Smooth muscle cell (in vitro differentiated cells): Measurements from ENCODE around the gene RRM1. TPM values are rescaled to one million over a fixed set of nuclear protein-coding genes. Genes with fewer than 3 reads are reported as not detected.
"Not testable (repeated sequence)": the region's sequence is repeated elsewhere in the genome, so short reads cannot be mapped to it uniquely, and the experiment has no call there.

Source experiments
- DNase-seq: peaks from one replicate; lab custom pipeline; 2025; ENCODE audit not compliant: unreplicated experiment; lab: John Stamatoyannopoulos, UW
- H2AFZ ChIP-seq: fragments of 200-600 bp; sonication (generic); 2 replicates; pipeline ENCODE4 v1.6.0; 2016; ENCODE audit warnings: antibody characterized with exemption, low read depth, mild to moderate bottlenecking
- H3F3A ChIP-seq: fragments of 200-600 bp; sonication (generic); 2 replicates; pipeline ENCODE4 v1.6.0; 2017; ENCODE audit warnings: antibody characterized with exemption, low read depth
- H3K27ac ChIP-seq: fragments of 200-600 bp; sonication (generic); 2 replicates; pipeline ENCODE4 v1.5.1; 2016; ENCODE audit warnings: low read depth, mild to moderate bottlenecking
- H3K27me3 ChIP-seq: fragments of 200-600 bp; sonication (generic); 2 replicates; pipeline ENCODE4 v1.6.1; 2016; ENCODE audit warnings: low read depth, mild to moderate bottlenecking
- H3K36me3 ChIP-seq: fragments of 200-600 bp; sonication (generic); 2 replicates; pipeline ENCODE4 v1.5.1; 2016; ENCODE audit warnings: low read depth
- H3K4me1 ChIP-seq: fragments of 200-600 bp; sonication (generic); 2 replicates; pipeline ENCODE4 v1.5.1; 2016; ENCODE audit warnings: low read depth
- H3K4me2 ChIP-seq: fragments of 200-600 bp; sonication (generic); 2 replicates; pipeline ENCODE4 v1.6.0; 2016; ENCODE audit warnings: mild to moderate bottlenecking
- H3K4me3 ChIP-seq: fragments of 200-600 bp; sonication (generic); 2 replicates; pipeline ENCODE4 v1.5.1; 2016; ENCODE audit warnings: mild to moderate bottlenecking
- H3K79me2 ChIP-seq: fragments of 200-600 bp; sonication (generic); 2 replicates; pipeline ENCODE4 v1.6.0; 2016; ENCODE audit warnings: low read depth, mild to moderate bottlenecking
- H3K9ac ChIP-seq: fragments of 200-600 bp; sonication (generic); 2 replicates; pipeline ENCODE4 v1.6.0; 2016; ENCODE audit warnings: low read depth
- H3K9me3 ChIP-seq: fragments of 200-600 bp; sonication (generic); replicated peaks from 2 replicates; pipeline ENCODE4 v1.5.1; 2016; ENCODE audit warnings: low read depth
- H4K20me1 ChIP-seq: fragments of 200-600 bp; sonication (generic); 2 replicates; pipeline ENCODE4 v1.6.0; 2016; ENCODE audit warnings: low read depth
- WGBS: methylation state at CpG from one replicate; pipeline ENCODE4 v1.1.7; 2016; ENCODE audit warnings: low lambda C conversion rate; 5-methylcytosine and 5-hydroxymethylcytosine counted together
- polyA plus RNA-seq: library from polyadenylated mRNA; unstranded; fragments of >200 nt; fragmentation: Nextera tagmentation; extraction: Ambion mirVana; gene quantifications from 2 replicates; pipeline ENCODE4 v1.2.1, GENCODE V29; 2016
- total RNA-seq: library from RNA; depleted of rRNA; stranded (reverse); fragments of >200 nt; gene quantifications from 2 replicates; pipeline ENCODE4 v1.2.3, GENCODE V29; 2014
- TF ChIP-seq, protein P1 (sequence below): fragments of 200-600 bp; sonication (generic); IDR thresholded peaks from 2 replicates; pipeline ENCODE4 v1.5.1; 2017; ENCODE audit warnings: borderline replicate concordance, mild to moderate bottlenecking, antibody characterized with exemption; ENCODE audit not compliant: insufficient read depth, poor library complexity, severe bottlenecking

RRM1 gene
- total and polyA plus RNA-seq, 2 experiments from 2014 or later = 36.4 to 90.5 TPM

GRCh38 chr11:4146772-4147098 lies 52.1 kb downstream of the RRM1 start:
- Histone ChIP-seq H3K36me3 (no peaks in the 10 kb centered on the region), H3K9me3 (no peaks in the 10 kb centered on the region), H3K9ac (no peak overlapping the region)

GRCh38 chr11:4154503-4154902 lies 59.9 kb downstream of the RRM1 start:
- no peak overlapping the region for H3K27ac ChIP-seq
- no peak overlapping the region for H3K4me3 ChIP-seq
- no peaks in the 10 kb centered on the region for H3K4me1 ChIP-seq
- no peak overlapping the region for H3K9ac ChIP-seq
- H3K79me2 ChIP-seq = no peaks in the 10 kb centered on the region
- H3F3A ChIP-seq = no peaks in the 10 kb centered on the region
- H3K4me2 ChIP-seq = no peak overlapping the region
- H4K20me1 ChIP-seq = no peaks in the 10 kb centered on the region
- TF ChIP-seq, protein P1, sequence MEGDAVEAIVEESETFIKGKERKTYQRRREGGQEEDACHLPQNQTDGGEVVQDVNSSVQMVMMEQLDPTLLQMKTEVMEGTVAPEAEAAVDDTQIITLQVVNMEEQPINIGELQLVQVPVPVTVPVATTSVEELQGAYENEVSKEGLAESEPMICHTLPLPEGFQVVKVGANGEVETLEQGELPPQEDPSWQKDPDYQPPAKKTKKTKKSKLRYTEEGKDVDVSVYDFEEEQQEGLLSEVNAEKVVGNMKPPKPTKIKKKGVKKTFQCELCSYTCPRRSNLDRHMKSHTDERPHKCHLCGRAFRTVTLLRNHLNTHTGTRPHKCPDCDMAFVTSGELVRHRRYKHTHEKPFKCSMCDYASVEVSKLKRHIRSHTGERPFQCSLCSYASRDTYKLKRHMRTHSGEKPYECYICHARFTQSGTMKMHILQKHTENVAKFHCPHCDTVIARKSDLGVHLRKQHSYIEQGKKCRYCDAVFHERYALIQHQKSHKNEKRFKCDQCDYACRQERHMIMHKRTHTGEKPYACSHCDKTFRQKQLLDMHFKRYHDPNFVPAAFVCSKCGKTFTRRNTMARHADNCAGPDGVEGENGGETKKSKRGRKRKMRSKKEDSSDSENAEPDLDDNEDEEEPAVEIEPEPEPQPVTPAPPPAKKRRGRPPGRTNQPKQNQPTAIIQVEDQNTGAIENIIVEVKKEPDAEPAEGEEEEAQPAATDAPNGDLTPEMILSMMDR = no peak
- no peak for DNase-seq
- no peaks in the 10 kb centered on the region for H3K9me3 ChIP-seq
- H2AFZ ChIP-seq = no peak overlapping the region
- no peaks in the 10 kb centered on the region for H3K36me3 ChIP-seq
- no peaks in the 10 kb centered on the region for H3K27me3 ChIP-seq

More at GRCh38 chr11:4146772-4147098, 52.1 kb downstream of the RRM1 start:
- Histone ChIP-seq H3K4me2 (no peak overlapping the region), H3K27me3 (no peaks in the 10 kb centered on the region), H3K79me2 (no peaks in the 10 kb centered on the region), H3F3A (no peaks in the 10 kb centered on the region), H3K4me1 (no peaks in the 10 kb centered on the region), H4K20me1 (no peaks in the 10 kb centered on the region), H3K4me3 (no peak overlapping the region), H3K27ac (no peak overlapping the region), H2AFZ (no peak overlapping the region)
- WGBS = 93% methylated on average over 7 of the region's 7 CpGs
- TF ChIP-seq, protein P1 = no peak
- no peak for DNase-seq

- Histone ChIP-seq H3K27me3 (no peaks in the 10 kb centered on the region), H3K4me1 (no peaks in the 10 kb centered on the region), H3K4me3 (no peak overlapping the region), H3K27ac (no peak overlapping the region), H3K36me3 (no peaks in the 10 kb centered on the region), H3K9ac (no peak overlapping the region), H3K79me2 (no peaks in the 10 kb centered on the region), H2AFZ (no peak overlapping the region), H4K20me1 (no peaks in the 10 kb centered on the region), H3F3A (no peaks in the 10 kb centered on the region), H3K9me3 (no peaks in the 10 kb centered on the region), H3K4me2 (no peak overlapping the region)
- DNase-seq = no peak
- TF ChIP-seq, protein P1 = no peak
These were observed 62.0 kb downstream of the RRM1 start for GRCh38 chr11:4156571-4156970.

- H2AFZ ChIP-seq, DNase-seq, H3K27ac ChIP-seq, H3F3A ChIP-seq, H3K4me3 ChIP-seq, H3K4me1 ChIP-seq, H3K79me2 ChIP-seq, H3K9ac ChIP-seq, H3K27me3 ChIP-seq, H3K9me3 ChIP-seq, H4K20me1 ChIP-seq, H3K4me2 ChIP-seq, H3K36me3 ChIP-seq: not testable (repeated sequence)
- WGBS = 90% methylated on average over 1 of the region's 1 CpG
These were observed 64.2 kb downstream of the RRM1 start for GRCh38 chr11:4158818-4159217.
